GM19397 (cell line): ENCODE measurements around the gene CLSTN2.
"Not testable (repeated sequence)": the region's sequence is repeated elsewhere in the genome, so short reads cannot be mapped to it uniquely, and the experiment has no call there.

Source experiments
- ATAC-seq: cut with Tn5 transposase; IDR thresholded peaks from one replicate; pipeline ENCODE4 v1.9.1; 2021; ENCODE audit warnings: mild to moderate bottlenecking, moderate library complexity; ENCODE audit not compliant: unreplicated experiment

Gene CLSTN2

GRCh38 chr3:140396110-140396509, 461.1 kb downstream of the CLSTN2 start:
- no peak for ATAC-seq

DNA sequence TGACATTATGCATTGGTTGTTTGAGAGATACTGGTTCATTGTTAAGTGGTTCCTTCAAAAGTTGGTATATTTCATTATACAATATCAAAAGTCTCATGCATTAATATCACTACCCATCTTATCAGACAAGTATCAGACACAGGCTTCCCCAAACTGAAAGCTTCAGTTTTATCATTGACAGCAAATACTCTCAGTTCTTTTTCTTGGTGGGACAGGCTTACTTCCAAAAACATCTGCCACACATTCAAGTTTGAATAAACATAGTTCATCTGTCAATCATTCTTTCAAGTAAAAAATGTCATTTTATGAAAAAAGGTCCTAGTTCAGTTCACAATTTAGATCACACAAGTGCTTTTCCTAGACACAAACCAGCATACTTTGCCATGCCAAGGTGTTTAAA, 462.9 kb downstream of the CLSTN2 start:
- no peak for ATAC-seq

- ATAC-seq: no peak
These were observed 463.4 kb downstream of the CLSTN2 start for GRCh38 chr3:140398387-140398786.

DNA sequence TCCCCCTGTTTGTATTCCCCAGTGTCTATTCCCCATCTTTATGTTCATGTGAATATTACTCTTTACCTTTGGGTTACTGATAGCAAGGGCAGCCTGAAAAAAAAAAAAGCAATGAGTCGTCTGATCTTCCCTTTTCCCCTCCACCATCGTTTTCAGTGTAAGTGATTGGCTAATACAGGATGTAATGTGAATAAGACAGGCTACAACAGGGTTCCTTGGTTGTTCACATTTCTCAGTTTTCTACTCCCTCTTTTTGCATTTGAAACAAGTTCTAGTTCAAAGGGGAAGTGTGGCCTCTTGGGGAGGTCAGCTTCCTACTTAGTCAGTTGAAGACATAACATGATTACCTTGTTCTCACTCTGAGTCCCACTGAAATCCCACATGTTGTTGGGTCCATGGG, 464.9 kb downstream of the CLSTN2 start:
- no peak for ATAC-seq

DNA sequence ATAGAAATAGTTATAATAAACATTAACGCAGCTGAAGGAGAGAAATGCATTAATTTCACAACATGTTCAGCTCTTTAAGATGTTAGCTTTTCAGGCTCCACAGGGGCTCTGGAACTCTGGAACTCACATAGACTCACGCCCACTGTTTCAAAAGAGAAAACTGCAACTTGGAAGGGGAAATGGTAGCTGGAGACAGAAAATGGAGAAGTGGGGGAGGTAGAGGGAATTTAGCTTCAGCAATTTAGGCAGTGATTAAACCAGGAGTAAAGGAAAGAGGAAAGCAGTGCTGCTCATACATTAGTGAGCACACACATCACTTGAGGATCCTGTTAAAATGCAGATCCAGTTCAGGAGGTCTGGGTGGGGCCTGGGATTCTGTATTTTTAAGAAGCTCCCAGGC, 468.1 kb downstream of the CLSTN2 start:
- no peak for ATAC-seq

- no peak for ATAC-seq
These were observed 468.6 kb downstream of the CLSTN2 start for GRCh38 chr3:140403608-140404007.

DNA sequence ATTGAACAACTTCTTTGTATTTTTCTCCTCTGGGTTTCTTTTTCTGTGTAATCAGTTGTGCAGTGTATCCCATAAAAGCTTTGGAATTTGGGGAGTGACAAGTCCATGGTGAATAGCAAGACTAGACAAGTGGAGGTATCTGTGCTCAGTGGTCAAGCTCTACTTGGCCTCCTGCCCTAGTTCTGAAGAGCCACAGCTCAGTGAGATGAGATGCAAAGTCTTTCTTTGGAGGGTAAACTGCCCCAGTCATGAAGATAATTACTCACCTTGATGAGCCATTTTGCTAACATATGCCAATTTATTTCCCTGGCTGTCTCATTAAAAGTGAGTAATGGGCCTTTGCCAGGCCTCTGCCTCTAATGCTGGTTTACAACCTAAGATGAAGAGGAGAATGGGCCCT, 471.7 kb downstream of the CLSTN2 start:
- no peak for ATAC-seq

DNA sequence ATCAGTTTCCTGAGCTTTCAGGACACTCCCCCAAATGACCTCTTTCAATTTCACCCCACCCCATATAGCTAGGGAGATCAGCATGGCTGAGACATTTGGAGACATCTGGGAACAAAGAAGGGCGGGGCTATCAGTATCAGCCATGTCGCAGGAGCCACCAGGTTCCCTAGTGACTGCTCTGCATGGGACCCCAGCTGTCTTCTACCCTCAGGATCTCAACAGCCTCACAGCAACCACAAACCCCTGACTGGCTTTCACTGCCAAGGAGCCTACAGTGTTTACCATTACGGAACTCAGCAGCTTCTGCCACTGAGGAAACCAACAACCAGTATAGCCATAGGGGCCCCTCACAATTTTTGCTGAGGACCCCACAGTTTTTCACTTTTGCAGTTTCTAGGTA, 473.3 kb downstream of the CLSTN2 start:
- ATAC-seq: no peak

DNA sequence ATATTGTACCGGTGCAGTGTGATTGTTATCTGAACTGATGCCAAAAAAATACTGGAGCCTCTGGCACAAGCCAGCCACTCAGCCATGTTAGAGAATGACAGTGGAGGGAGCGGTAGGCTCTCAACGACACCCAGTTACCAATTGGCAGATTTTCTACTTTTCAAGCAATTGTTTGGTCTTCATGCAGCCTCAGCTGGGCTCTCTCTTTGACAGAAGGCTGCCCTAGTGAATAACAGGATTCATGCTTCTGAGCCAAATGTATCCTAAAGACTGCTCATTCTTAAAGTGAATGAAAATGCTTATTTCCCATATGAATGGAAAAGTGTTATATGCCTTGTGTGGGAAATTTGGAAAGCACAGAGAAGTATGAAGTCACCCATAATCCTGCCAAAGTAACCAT, 481.7 kb downstream of the CLSTN2 start:
- ATAC-seq: no peak

- no peak for ATAC-seq
These were observed 485.8 kb downstream of the CLSTN2 start for GRCh38 chr3:140420621-140421357.

DNA sequence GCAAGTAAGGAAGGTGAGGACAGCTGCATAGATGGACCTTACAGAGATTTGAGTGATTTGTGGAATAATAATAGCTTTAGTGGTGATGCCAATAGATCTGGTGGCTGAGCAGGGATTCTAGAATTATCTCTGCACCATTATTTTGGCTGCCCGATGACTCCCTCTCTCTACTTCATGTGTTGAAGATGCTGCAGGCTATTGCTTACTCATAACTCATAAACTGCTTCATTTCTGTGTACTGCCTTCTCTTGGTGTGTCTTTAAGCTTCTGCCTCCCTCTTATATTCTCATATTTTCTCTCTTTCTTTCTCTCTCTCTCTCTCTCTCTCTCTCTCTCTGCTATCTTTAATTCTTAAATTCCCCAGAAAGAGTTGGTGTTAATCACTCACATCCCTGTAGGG, 486.9 kb downstream of the CLSTN2 start:
- ATAC-seq: no peak

DNA sequence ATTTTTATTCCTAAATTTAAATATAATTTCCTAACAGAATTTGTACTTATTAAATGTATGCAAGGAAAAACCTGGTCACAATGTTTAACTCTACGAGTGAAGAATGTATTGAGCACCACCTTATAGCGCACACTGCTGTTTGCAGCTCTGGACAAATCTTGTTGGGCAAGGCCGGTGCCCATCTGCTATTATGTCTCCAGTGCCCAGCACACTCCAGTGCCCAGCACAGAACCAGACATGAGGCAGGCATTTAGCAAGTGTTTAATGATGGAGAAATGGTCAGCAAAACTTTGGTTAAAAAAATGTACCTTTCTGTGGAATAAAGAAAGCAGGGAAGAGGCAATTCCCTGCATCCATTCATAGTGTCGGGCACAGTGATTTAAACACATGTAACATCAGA, 488.2 kb downstream of the CLSTN2 start:
- no peak for ATAC-seq

DNA sequence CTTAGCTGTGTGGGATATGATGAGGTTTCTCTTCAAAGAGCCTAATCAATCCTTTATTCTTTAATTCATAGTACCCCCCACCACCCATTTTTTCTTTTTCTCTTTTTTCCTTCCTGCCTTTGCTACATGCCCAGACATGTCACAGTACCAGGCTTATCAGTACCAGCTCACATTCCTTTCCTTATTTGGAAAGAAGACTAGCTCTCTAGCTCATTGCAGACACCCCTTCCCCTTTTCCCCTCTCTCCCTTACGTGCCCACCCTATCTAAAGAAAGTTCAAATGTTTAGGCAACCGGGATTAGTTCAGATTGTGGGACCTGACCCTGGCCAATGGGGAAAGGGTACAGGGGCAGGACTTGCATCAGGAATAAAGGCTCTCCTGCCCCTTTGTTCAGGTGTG, 488.6 kb downstream of the CLSTN2 start:
- ATAC-seq: not testable (repeated sequence)

- no peak for ATAC-seq
These were observed 489.2 kb downstream of the CLSTN2 start for GRCh38 chr3:140424211-140424610.

GRCh38 chr3:140424726-140425125, 489.7 kb downstream of the CLSTN2 start:
- ATAC-seq: no peak

GRCh38 chr3:140427786-140428185, 492.8 kb downstream of the CLSTN2 start:
- ATAC-seq: no peak

DNA sequence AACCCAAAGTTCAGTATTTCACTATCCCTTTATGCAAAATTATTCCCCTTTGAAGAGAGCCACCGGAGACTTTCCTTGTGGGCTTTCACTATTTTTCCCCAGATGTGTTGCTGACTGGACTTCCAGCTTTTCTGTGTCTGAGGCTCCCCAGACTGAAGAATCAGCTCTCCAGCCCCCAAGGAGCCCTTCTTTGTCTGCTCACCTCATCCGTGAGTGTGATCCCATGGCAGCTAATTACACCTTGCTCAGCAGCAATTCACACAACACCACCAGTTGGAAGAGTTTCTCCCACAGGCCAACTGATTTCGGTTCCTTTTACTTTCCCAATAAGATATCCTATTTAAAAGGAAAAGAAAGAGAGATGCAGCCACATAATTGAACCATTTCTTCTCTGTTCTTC, 493.4 kb downstream of the CLSTN2 start:
- ATAC-seq: no peak

GRCh38 chr3:140429791-140430190, 494.8 kb downstream of the CLSTN2 start:
- ATAC-seq: no peak

- no peak for ATAC-seq
These were observed 495.5 kb downstream of the CLSTN2 start for GRCh38 chr3:140430494-140430893.

GRCh38 chr3:140432229-140432669, 497.3 kb downstream of the CLSTN2 start:
- no peak for ATAC-seq

- no peak for ATAC-seq
These were observed 498.4 kb downstream of the CLSTN2 start for GRCh38 chr3:140433431-140433830.

DNA sequence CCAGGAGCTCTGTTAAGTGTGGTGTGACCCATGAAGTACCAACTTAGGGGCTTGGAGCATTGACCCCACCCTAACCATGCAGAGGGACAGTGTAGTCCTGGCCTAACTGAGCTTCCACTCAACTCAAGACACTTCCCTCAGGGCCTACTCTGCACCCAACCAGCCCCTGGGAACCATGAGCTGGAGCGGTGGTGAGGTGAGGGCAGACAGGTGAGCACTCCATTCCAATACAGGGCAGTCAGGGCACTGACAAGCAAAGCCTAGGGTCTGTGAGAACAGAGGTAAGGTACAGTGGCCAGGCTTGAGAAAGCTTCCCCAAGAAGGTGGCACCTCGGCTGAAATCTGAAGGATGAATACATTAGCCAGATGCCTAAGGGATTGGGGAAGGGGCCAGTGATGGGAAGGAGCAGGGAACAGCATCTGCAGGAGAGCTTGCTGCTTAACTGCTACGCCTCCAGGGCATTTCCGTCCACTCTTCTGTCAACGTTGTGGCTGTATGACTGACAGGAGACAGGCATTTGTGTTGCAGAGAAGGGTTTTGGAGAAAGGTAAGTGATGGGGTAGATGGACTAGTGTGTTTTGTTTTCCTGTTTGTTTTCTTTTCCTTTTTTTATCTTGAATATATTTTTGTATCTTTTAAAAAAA, 499.4 kb downstream of the CLSTN2 start:
- no peak for ATAC-seq

DNA sequence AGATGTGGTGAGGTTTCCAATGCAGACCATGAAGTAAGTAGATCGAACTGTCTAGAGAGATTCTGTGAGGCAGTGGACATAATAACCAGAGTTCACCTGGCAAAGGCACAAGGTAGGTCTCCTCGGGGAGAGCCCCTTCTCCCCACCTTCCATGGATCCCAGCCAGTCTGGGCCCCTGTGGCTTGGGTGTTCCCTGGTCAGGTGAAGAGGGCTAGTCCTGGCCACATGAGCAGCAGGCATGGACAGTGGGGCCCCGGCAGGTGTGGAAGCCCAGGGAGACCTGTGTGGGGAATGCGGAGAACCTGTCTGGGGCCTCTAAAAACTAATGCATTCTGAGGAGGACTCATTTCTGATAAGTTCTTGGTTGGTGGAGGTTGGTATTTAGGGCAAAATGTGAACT, 501.4 kb downstream of the CLSTN2 start:
- no peak for ATAC-seq
